Osteoblast (primary cell): ENCODE results near the gene EPB41L3. TPM values are rescaled to one million over a fixed set of nuclear protein-coding genes. Genes with fewer than 3 reads are reported as not detected.

Source experiments
- DNase-seq: peaks from one replicate; pipeline ENCODE4 v3.0.0; 2011; ENCODE audit warnings: low spot score, mixed read lengths; ENCODE audit not compliant: insufficient read length; ENCODE audit errors: missing footprints
- H2AFZ ChIP-seq: 2 replicates; pipeline ENCODE4 v1.6.0; 2011; ENCODE audit warnings: mild to moderate bottlenecking, low read length
- H3K27ac ChIP-seq: 2 replicates; pipeline ENCODE4 v1.5.1; 2011; ENCODE audit warnings: mild to moderate bottlenecking, low read depth, low read length, moderate library complexity
- H3K27me3 ChIP-seq: 2 replicates; pipeline ENCODE4 v1.6.0; 2012; ENCODE audit warnings: mild to moderate bottlenecking, control low read depth, inconsistent platforms, low read length, moderate library complexity; ENCODE audit not compliant: insufficient read depth
- H3K36me3 ChIP-seq: 2 replicates; pipeline ENCODE4 v1.5.1; 2011; ENCODE audit warnings: mild to moderate bottlenecking, low read length, control low read depth, moderate library complexity; ENCODE audit not compliant: insufficient read depth
- H3K4me1 ChIP-seq: 2 replicates; pipeline ENCODE4 v1.5.1; 2011; ENCODE audit warnings: mild to moderate bottlenecking, low read length, control low read depth, moderate library complexity; ENCODE audit not compliant: insufficient read depth
- H3K4me2 ChIP-seq: 2 replicates; pipeline ENCODE4 v1.6.0; 2011; ENCODE audit warnings: mild to moderate bottlenecking, low read length; ENCODE audit not compliant: insufficient read depth
- H3K4me3 ChIP-seq: fragments of 200-600 bp; sonication (generic); 3 replicates; pipeline ENCODE4 v1.5.1; 2012; ENCODE audit warnings: mild to moderate bottlenecking, low read length, inconsistent platforms; ENCODE audit not compliant: insufficient read depth
- H3K79me2 ChIP-seq: 2 replicates; pipeline ENCODE4 v1.6.0; 2012; ENCODE audit warnings: mild to moderate bottlenecking, low read length, control low read depth, inconsistent platforms; ENCODE audit not compliant: insufficient read depth
- H3K9me3 ChIP-seq: 2 replicates; pipeline ENCODE4 v1.5.1; 2011; ENCODE audit warnings: low read depth, low read length, control low read depth
- H4K20me1 ChIP-seq: 2 replicates; pipeline ENCODE4 v1.6.0; 2012; ENCODE audit warnings: mild to moderate bottlenecking, low read length, control low read depth; ENCODE audit not compliant: insufficient read depth
- CTCF ChIP-seq: IDR thresholded peaks from 2 replicates; pipeline ENCODE4 v1.5.1; 2011; ENCODE audit warnings: mild to moderate bottlenecking, low read depth, low read length, moderate library complexity; ENCODE audit errors: extremely low read depth
- total RNA-seq: library from RNA; depleted of rRNA; stranded (reverse); fragments of >200 nt; gene quantifications from 2 replicates; pipeline ENCODE4 v1.2.3, GENCODE V29; 2012

Gene EPB41L3
- total RNA-seq, 1 donor: 0.72 TPM

- Histone ChIP-seq H3K9me3 (peaks cover 2% of the 10 kb centered on the region), H3K4me2 (no peak overlapping the region), H3K27me3 (no peaks in the 10 kb centered on the region), H3K79me2 (no peaks in the 10 kb centered on the region), H4K20me1 (no peaks in the 10 kb centered on the region), H2AFZ (no peak overlapping the region), H3K27ac (no peak overlapping the region), H3K4me1 (no peaks in the 10 kb centered on the region), H3K4me3 (no peak overlapping the region), H3K36me3 (no peaks in the 10 kb centered on the region)
- DNase-seq: no peak
- no peak for TF ChIP-seq CTCF
Measured at GRCh38 chr18:5524660-5525059, 19.1 kb downstream of the EPB41L3 start.

GRCh38 chr18:5521000-5521399 is 22.8 kb downstream of the EPB41L3 start:
- Histone ChIP-seq H3K4me3 (no peak overlapping the region), H3K4me2 (no peak overlapping the region), H2AFZ (no peak overlapping the region), H4K20me1 (no peaks in the 10 kb centered on the region), H3K27me3 (no peaks in the 10 kb centered on the region), H3K9me3 (peaks cover 2% of the 10 kb centered on the region), H3K79me2 (no peaks in the 10 kb centered on the region), H3K4me1 (no peaks in the 10 kb centered on the region), H3K36me3 (no peaks in the 10 kb centered on the region), H3K27ac (no peak overlapping the region)
- no peak for TF ChIP-seq CTCF
- no peak for DNase-seq

DNA sequence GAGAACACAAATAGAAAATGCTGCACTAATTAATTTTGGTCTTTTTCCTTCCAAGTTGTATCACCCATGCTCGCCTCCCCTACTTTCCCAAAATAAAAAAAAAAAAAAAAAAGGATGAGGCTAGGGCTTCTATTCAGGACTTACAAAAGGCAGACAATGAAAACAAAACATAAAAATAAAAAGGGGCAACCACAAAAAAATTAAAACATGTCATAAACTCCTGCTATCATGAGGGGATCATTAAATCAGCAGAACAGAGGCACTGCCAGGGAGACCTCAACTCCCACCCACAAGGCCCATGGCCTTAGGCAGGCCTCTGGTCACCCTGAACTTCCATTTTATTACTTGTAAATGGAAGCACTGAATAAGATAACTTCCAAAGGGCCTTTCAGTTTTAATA is 23.3 kb downstream of the EPB41L3 start:
- TF ChIP-seq CTCF: no peak
- Histone ChIP-seq H2AFZ (no peak overlapping the region), H3K9me3 (peaks cover 2% of the 10 kb centered on the region), H3K4me3 (no peak overlapping the region), H3K36me3 (no peaks in the 10 kb centered on the region), H3K27me3 (no peaks in the 10 kb centered on the region), H3K4me1 (no peaks in the 10 kb centered on the region), H3K4me2 (no peak overlapping the region), H3K27ac (no peak overlapping the region), H3K79me2 (no peaks in the 10 kb centered on the region), H4K20me1 (no peaks in the 10 kb centered on the region)
- no peak for DNase-seq

DNA sequence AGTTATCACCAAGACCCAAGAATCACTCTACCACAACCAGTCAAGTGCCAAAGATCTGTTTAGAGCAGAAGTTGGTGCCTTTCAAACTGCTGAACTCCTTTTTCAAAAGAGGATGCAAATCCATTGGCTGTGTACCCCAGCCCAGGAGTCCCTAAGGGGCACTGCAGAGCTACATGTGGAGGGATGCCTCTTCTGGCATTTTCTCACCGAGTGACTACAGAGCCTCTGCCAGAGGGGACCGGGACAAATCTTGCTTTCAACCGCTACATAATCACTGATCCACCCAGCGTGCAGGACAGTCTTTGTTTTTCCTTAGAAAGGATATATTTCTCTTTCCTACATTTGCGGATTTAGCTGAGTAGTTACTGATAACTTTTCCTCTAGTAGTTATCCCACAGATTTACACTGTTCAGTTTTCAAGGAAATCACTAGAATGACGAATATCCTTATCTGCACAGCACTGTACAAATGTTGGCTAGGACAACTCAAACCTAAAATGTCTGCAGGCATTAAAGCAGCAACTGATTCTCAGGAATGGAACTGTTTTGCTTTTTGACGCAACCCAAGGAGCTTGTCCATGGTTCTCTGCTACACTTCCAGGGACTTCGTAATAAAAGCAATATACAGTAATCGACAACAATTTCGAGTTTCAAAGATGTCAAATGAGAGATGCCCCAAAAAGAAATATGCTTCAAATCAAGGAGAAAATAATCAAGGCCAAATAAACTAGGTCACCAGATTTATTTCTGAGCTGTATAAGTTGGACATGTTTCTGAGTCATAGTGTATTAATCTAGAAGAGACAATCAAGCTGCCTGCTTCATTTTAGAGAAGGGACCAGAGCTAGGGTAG is 24.1 kb downstream of the EPB41L3 start:
- no peaks in the 10 kb centered on the region for H3K4me1 ChIP-seq
- H3K9me3 ChIP-seq: peaks cover 1% of the 10 kb centered on the region
- H3K27me3 ChIP-seq: no peaks in the 10 kb centered on the region
- no peaks in the 10 kb centered on the region for H3K79me2 ChIP-seq
- no peak for TF ChIP-seq CTCF
- H3K27ac ChIP-seq: no peak overlapping the region
- H3K4me3 ChIP-seq: no peak overlapping the region
- no peak overlapping the region for H2AFZ ChIP-seq
- no peaks in the 10 kb centered on the region for H4K20me1 ChIP-seq
- H3K36me3 ChIP-seq: no peaks in the 10 kb centered on the region
- no peak overlapping the region for H3K4me2 ChIP-seq
- no peak for DNase-seq
